ENCODE data around the gene HMCN2. TPM values are rescaled to one million over a fixed set of nuclear protein-coding genes. Genes with fewer than 3 reads are reported as not detected.

HMCN2 gene
- total RNA-seq, 1 experiment from 2014 or later, result 5.6 TPM

GRCh38 chr9:130311003-130311402, 45.4 kb downstream of the HMCN2 start:
- Mint-ChIP-seq H3K4me3 (no peak overlapping the region), H3K9me3 (no peaks in the 10 kb centered on the region), H3K27ac (no peak overlapping the region), H3K36me3 (0 out of 2 replicates have a peak, but pooled peaks cover 4% of the 10 kb centered on the region), H3K27me3 (ENCODE audit: low read depth) (no peaks in the 10 kb centered on the region), H3K4me1 (peaks cover 11% of the 10 kb centered on the region)
- ATAC-seq (no peak), DNase-seq (ENCODE audit: low spot score) (no peak)
- CTCF ChIA-PET, result interaction anchor here (1.2 kb wide), 1 partner anchor 75 kb away, joined by 3 read pairs; no protein-coding TSS in a partner anchor
- POLR2A ChIA-PET, result interaction anchor here (0.5 to 0.7 kb wide), 2 partner anchors 43 to 699 kb away, joined by 3 to 4 read pairs; no protein-coding TSS in a partner anchor
- TF ChIP-seq PRRX2 (CRISPR knock-in tag; IDR thresholded peaks at IDR 0.05), result no peak
- TF ChIP-seq TEAD4 (CRISPR knock-in tag; IDR thresholded peaks at IDR 0.05), result no peak
- TF ChIP-seq SP1 (CRISPR knock-in tag; conservative IDR thresholded peaks at IDR 0.05), result no peak
- no peak for TF ChIP-seq GRHL2 (CRISPR knock-in tag; IDR thresholded peaks at IDR 0.05; ENCODE audit: insufficient replicate concordance, severe bottlenecking)
- no peak for TF ChIP-seq MLX (CRISPR knock-in tag; IDR thresholded peaks at IDR 0.05)
- TF ChIP-seq NR1H2 (CRISPR knock-in tag; IDR thresholded peaks at IDR 0.05), result no peak
- no peak for TF ChIP-seq ATF2 (CRISPR knock-in tag; IDR thresholded peaks at IDR 0.05; ENCODE audit: borderline replicate concordance, low read depth)

GRCh38 chr9:130311408-130312140, 46.0 kb downstream of the HMCN2 start:
- Mint-ChIP-seq H3K27me3 (ENCODE audit: low read depth) (no peaks in the 10 kb centered on the region), H3K9me3 (no peaks in the 10 kb centered on the region), H3K27ac (0 out of 2 replicates have a peak overlapping the region, but pooled peaks have one; percentile 34), H3K4me3 (no peak overlapping the region), H3K36me3 (0 out of 2 replicates have a peak, but pooled peaks cover 4% of the 10 kb centered on the region), H3K4me1 (peaks cover 13% of the 10 kb centered on the region)
- ATAC-seq (no peak), DNase-seq (ENCODE audit: low spot score) (no peak)
- CTCF ChIA-PET, result interaction anchor here (1.0 to 1.2 kb wide), 2 partner anchors 16 to 76 kb away, joined by 3 read pairs; no protein-coding TSS in a partner anchor
- POLR2A ChIA-PET, result interaction anchor here (0.5 kb wide), 1 partner anchor 698 kb away, joined by 4 read pairs; no protein-coding TSS in a partner anchor
- TF ChIP-seq ELF4 (CRISPR knock-in tag; IDR thresholded peaks at IDR 0.05; ENCODE audit: low read depth), result no peak
- no peak for TF ChIP-seq ZNF121 (CRISPR knock-in tag; IDR thresholded peaks at IDR 0.05)
- TF ChIP-seq ZBTB21 (CRISPR knock-in tag; IDR thresholded peaks at IDR 0.05; ENCODE audit: borderline replicate concordance), result no peak
- TF ChIP-seq AR (CRISPR knock-in tag; IDR thresholded peaks at IDR 0.05), result no peak
- TF ChIP-seq NFYB (CRISPR knock-in tag; conservative IDR thresholded peaks at IDR 0.05; ENCODE audit: low read depth), result no peak
- no peak for TF ChIP-seq ZNF396 (CRISPR knock-in tag; IDR thresholded peaks at IDR 0.05; ENCODE audit: borderline replicate concordance)
- TF ChIP-seq TCF7 (CRISPR knock-in tag; IDR thresholded peaks at IDR 0.05; ENCODE audit: low read depth), result no peak
- TF ChIP-seq FOXP4 (CRISPR knock-in tag; IDR thresholded peaks at IDR 0.05), result no peak
- no peak for TF ChIP-seq ZNF512 (CRISPR knock-in tag; IDR thresholded peaks at IDR 0.05; ENCODE audit: borderline replicate concordance)
- TF ChIP-seq ZNF232 (CRISPR knock-in tag; IDR thresholded peaks at IDR 0.05), result no peak
- no peak for TF ChIP-seq ZNF671 (CRISPR knock-in tag; IDR thresholded peaks at IDR 0.05)
- TF ChIP-seq NR1H2 (CRISPR knock-in tag; IDR thresholded peaks at IDR 0.05), result no peak
- TF ChIP-seq E2F5 (CRISPR knock-in tag; IDR thresholded peaks at IDR 0.05), result no peak
- no peak for TF ChIP-seq SP1 (CRISPR knock-in tag; conservative IDR thresholded peaks at IDR 0.05)

Data from WTC11 (cell line).